Measurements from ENCODE around the gene SETD1A. TPM values are rescaled to one million over a fixed set of nuclear protein-coding genes. Genes with fewer than 3 reads are reported as not detected.

The SETD1A gene
- total RNA-seq, 1 experiment from 2014 or later = 28.8 TPM

GRCh38 chr16:30922420-30922959, 35.1 kb upstream of the SETD1A start:
- DNase-seq = peak; percentile 100
- intact Hi-C loops (cut with micrococcal nuclease; ENCODE audit: unreplicated experiment) = loop anchor here (1.0 to 5.0 kb wide), 2 partner anchors 78 to 160 kb away; partner anchors contain the start of genes CFAP119 and RNF40
- TSS peak; percentile 62 for BruUV-seq (replicated peaks)
- TF ChIP-seq CTCF (IDR thresholded peaks at IDR 0.05; ENCODE audit: unreplicated experiment) = no peak
- Mint-ChIP-seq H3K4me3 (ENCODE audit: low read depth, unreplicated experiment) (peak overlapping the region; percentile 94), H3K4me1 (ENCODE audit: low read depth, unreplicated experiment) (peaks cover 26% of the 10 kb centered on the region), H3K27me3 (ENCODE audit: unreplicated experiment) (no peaks in the 10 kb centered on the region), H3K27ac (ENCODE audit: unreplicated experiment) (peak overlapping the region; percentile 100), H3K36me3 (ENCODE audit: insufficient read depth, unreplicated experiment) (peaks cover 47% of the 10 kb centered on the region), H3K9me3 (ENCODE audit: low read depth, unreplicated experiment) (no peaks in the 10 kb centered on the region)
- CTCF ChIA-PET = interaction anchor here (0.9 kb wide), 1 partner anchor 117 kb away, joined by 3 read pairs; no protein-coding TSS in a partner anchor

GRCh38 chr16:30922960-30923535, 34.5 kb upstream of the SETD1A start:
- H3K9me3 Mint-ChIP-seq (ENCODE audit: low read depth, unreplicated experiment) = no peaks in the 10 kb centered on the region
- H3K27me3 Mint-ChIP-seq (ENCODE audit: unreplicated experiment) = no peaks in the 10 kb centered on the region
- CTCF ChIA-PET = interaction anchor here (0.6 to 1.3 kb wide), 5 partner anchors 17 to 520 kb away, joined by 3 to 12 read pairs (median 4); no protein-coding TSS in a partner anchor
- H3K36me3 Mint-ChIP-seq (ENCODE audit: insufficient read depth, unreplicated experiment) = peaks cover 47% of the 10 kb centered on the region
- BruUV-seq (replicated peaks) = no TSS peak
- H3K27ac Mint-ChIP-seq (ENCODE audit: unreplicated experiment) = peak overlapping the region; percentile 100
- DNase-seq = peak; percentile 99
- H3K4me3 Mint-ChIP-seq (ENCODE audit: low read depth, unreplicated experiment) = peak overlapping the region; percentile 94
- peaks cover 26% of the 10 kb centered on the region for H3K4me1 Mint-ChIP-seq (ENCODE audit: low read depth, unreplicated experiment)
- intact Hi-C loops (cut with micrococcal nuclease; ENCODE audit: unreplicated experiment) = loop anchor here (1.0 to 5.0 kb wide), 2 partner anchors 79 to 161 kb away; partner anchors contain the start of genes CFAP119 and RNF40
- no peak for TF ChIP-seq CTCF (IDR thresholded peaks at IDR 0.05; ENCODE audit: unreplicated experiment)

GRCh38 chr16:30923554-30924075, 33.9 kb upstream of the SETD1A start, which contains the start of gene FBXL19:
Gene FBXL19, plus strand, starts transcription at chr16:30923572. Its CDS starts 2,183 bp downstream, at chr16:30925755.
- Mint-ChIP-seq H3K4me3 (ENCODE audit: low read depth, unreplicated experiment) (peak within 1 kb of the TSS; percentile 94), H3K9me3 (ENCODE audit: low read depth, unreplicated experiment) (no peaks in the 10 kb centered on the region), H3K4me1 (ENCODE audit: low read depth, unreplicated experiment) (peaks cover 26% of the 10 kb centered on the region), H3K27me3 (ENCODE audit: unreplicated experiment) (no peaks in the 10 kb centered on the region), H3K27ac (ENCODE audit: unreplicated experiment) (peak within 1 kb of the TSS; percentile 100), H3K36me3 (ENCODE audit: insufficient read depth, unreplicated experiment) (peaks cover 47% of the 10 kb centered on the region)
- intact Hi-C loops (cut with micrococcal nuclease; ENCODE audit: unreplicated experiment) = loop anchor here (5.0 kb wide), 1 partner anchor 161 kb away; the partner anchor contains the start of genes CFAP119 and RNF40
- no peak for DNase-seq
- no peak for TF ChIP-seq CTCF (IDR thresholded peaks at IDR 0.05; ENCODE audit: unreplicated experiment)
- CTCF ChIA-PET = interaction anchor here (0.6 to 1.3 kb wide), 6 partner anchors 18 to 531 kb away, joined by 3 to 12 read pairs (median 4); no protein-coding TSS in a partner anchor
- BruUV-seq (replicated peaks) = no TSS peak

- TF ChIP-seq CTCF (IDR thresholded peaks at IDR 0.05; ENCODE audit: unreplicated experiment) = no peak
- peaks cover 47% of the 10 kb centered on the region for H3K36me3 Mint-ChIP-seq (ENCODE audit: insufficient read depth, unreplicated experiment)
- no peak for DNase-seq
- H3K27ac Mint-ChIP-seq (ENCODE audit: unreplicated experiment) = peak overlapping the region; percentile 69
- intact Hi-C loops (cut with micrococcal nuclease; ENCODE audit: unreplicated experiment) = loop anchor here (5.0 kb wide), 1 partner anchor 162 kb away; the partner anchor contains the start of genes CFAP119 and RNF40
- no peaks in the 10 kb centered on the region for H3K9me3 Mint-ChIP-seq (ENCODE audit: low read depth, unreplicated experiment)
- H3K4me1 Mint-ChIP-seq (ENCODE audit: low read depth, unreplicated experiment) = peaks cover 26% of the 10 kb centered on the region
- no TSS peak for BruUV-seq (replicated peaks)
- CTCF ChIA-PET = interaction anchor here (0.6 to 2.5 kb wide), 5 partner anchors 18 to 532 kb away, joined by 3 to 12 read pairs (median 4); no protein-coding TSS in a partner anchor
- peak overlapping the region; percentile 94 for H3K4me3 Mint-ChIP-seq (ENCODE audit: low read depth, unreplicated experiment)
- no peaks in the 10 kb centered on the region for H3K27me3 Mint-ChIP-seq (ENCODE audit: unreplicated experiment)
Observed at GRCh38 chr16:30924076-30924912, 33.3 kb upstream of the SETD1A start.

Measured in Calu3 (cell line).